HFF-Myc (cell line): ENCODE results near the gene KRTAP9-9.
A peak's percentile ranks its signal among the peaks of the same experiment; 100 is the strongest.
"Not testable (repeated sequence)": the region's sequence is repeated elsewhere in the genome, so short reads cannot be mapped to it uniquely, and the experiment has no call there.

Experiments
- DNase-seq: peaks from one replicate; pipeline ENCODE4 v3.0.0-alpha.2; 2011; ENCODE audit warnings: low read depth; ENCODE audit errors: extremely low read depth
- H3K4me3 ChIP-seq: replicated peaks from 2 replicates; pipeline ENCODE4 v1.5.1; 2011; ENCODE audit warnings: low read depth, mild to moderate bottlenecking, control low read depth, low read length
- CTCF ChIP-seq: IDR thresholded peaks from 2 replicates; pipeline ENCODE4 v1.5.1; 2012; ENCODE audit warnings: mild to moderate bottlenecking, low read depth, low read length, control low read depth; ENCODE audit errors: missing control alignments

The KRTAP9-9 gene

GRCh38 chr17:41255381-41256290 is at the start of gene KRTAP9-9:
Gene KRTAP9-9 (plus strand): TSS chr17:41255384.
- DNase-seq, H3K4me3 ChIP-seq: not testable (repeated sequence)

- TF ChIP-seq CTCF, result no peak
- peak; percentile 56 for DNase-seq
- H3K4me3 ChIP-seq, result no peak overlapping the region
These were observed 43.2 kb upstream of the KRTAP9-9 start for GRCh38 chr17:41211845-41212466.

- TF ChIP-seq CTCF, result no peak
- DNase-seq, result no peak
- H3K4me3 ChIP-seq, result no peak overlapping the region
These were observed 42.5 kb upstream of the KRTAP9-9 start for GRCh38 chr17:41212524-41213169.

GRCh38 chr17:41215681-41216080 is 39.5 kb upstream of the KRTAP9-9 start:
- no peak for TF ChIP-seq CTCF
- no peak overlapping the region for H3K4me3 ChIP-seq
- DNase-seq, result no peak

- no peak for TF ChIP-seq CTCF
- no peak overlapping the region for H3K4me3 ChIP-seq
- DNase-seq, result no peak
These were observed 31.4 kb upstream of the KRTAP9-9 start for GRCh38 chr17:41223821-41224220.

GRCh38 chr17:41226051-41226450 is 29.1 kb upstream of the KRTAP9-9 start:
- no peak for TF ChIP-seq CTCF
- no peak overlapping the region for H3K4me3 ChIP-seq
- no peak for DNase-seq

- not testable (repeated sequence) for DNase-seq, H3K4me3 ChIP-seq
These were observed 28.5 kb upstream of the KRTAP9-9 start, which contains the start of gene KRTAP9-2 for GRCh38 chr17:41226598-41227095. Gene KRTAP9-2 (plus strand): TSS chr17:41226648. CDS start chr17:41226655, 7 bp downstream.
